SK-N-SH (cell line): ENCODE results near the gene MRPS23. TPM values are rescaled to one million over a fixed set of nuclear protein-coding genes. Genes with fewer than 3 reads are reported as not detected.

Experiments used
- CTCF ChIA-PET: fragments of 300-600, 350-600 bp; formaldehyde crosslinking; extraction: SDS; loops from one replicate; lab custom pipeline; 2021; lab: Yijun Ruan, JAX
- POLR2A ChIA-PET: fragments of 350-600 bp; sonication (Branson Sonifier 250); formaldehyde crosslinking; extraction: SDS; loops from one replicate; lab custom pipeline; 2020; ENCODE audit warnings: antibody characterized with exemption, inconsistent platforms; lab: Yijun Ruan, JAX
- DNase-seq: peaks from one replicate; pipeline ENCODE4 v3.0.0; 2012
- H2AFZ ChIP-seq: fragments of 200-600 bp; sonication (generic); 2 replicates; pipeline ENCODE4 v1.8.1; 2016; ENCODE audit warnings: antibody characterized with exemption, mild to moderate bottlenecking, low read depth
- H3F3A ChIP-seq: fragments of 200-600 bp; sonication (generic); replicated peaks from 2 replicates; pipeline ENCODE3; 2016; ENCODE audit warnings: antibody characterized with exemption, mild to moderate bottlenecking; ENCODE audit not compliant: insufficient read depth
- H3K27ac ChIP-seq, 2 experiments: fragments of 200-500 bp in 1 of 2; fragments of 200-600 bp in 1 of 2; sonication (Bioruptor generic) in 1 of 2; sonication (generic), shearing (Covaris generic) in 1 of 2; 2 replicates each; pipeline versions ENCODE4 v1.5.1 to v1.6.1; 2014 to 2016; ENCODE audit warnings: low read depth in 2 of 2, inconsistent platforms in 1 of 2, low read length in 1 of 2, mild to moderate bottlenecking in 1 of 2, mixed read lengths in 1 of 2
- H3K27me3 ChIP-seq: fragments of 200-600 bp; sonication (generic), shearing (Covaris generic); 2 replicates; pipeline ENCODE4 v1.6.1; 2016; ENCODE audit warnings: mixed run types; ENCODE audit not compliant: insufficient read depth
- H3K36me3 ChIP-seq, 2 experiments: fragments of 200-500 bp in 1 of 2; fragments of 200-600 bp in 1 of 2; sonication (Bioruptor generic) in 1 of 2; sonication (generic) in 1 of 2; replicated peaks in 1 of 2; 2 replicates each; pipeline versions ENCODE3 to v1.5.1; 2014 to 2016; ENCODE audit warnings: low read length in 1 of 2, mild to moderate bottlenecking in 1 of 2; ENCODE audit not compliant: insufficient read depth in 2 of 2, control insufficient read depth in 1 of 2
- H3K4me1 ChIP-seq, 2 experiments: fragments of 200-500 bp in 1 of 2; fragments of 200-600 bp in 1 of 2; sonication (Bioruptor generic) in 1 of 2; sonication (generic), shearing (Covaris generic) in 1 of 2; 2 replicates each; pipeline versions ENCODE4 v1.5.1 to v1.6.1; 2014 to 2016; ENCODE audit warnings: low read depth in 1 of 2, low read length in 1 of 2, mixed run types in 1 of 2; ENCODE audit not compliant: insufficient read depth in 2 of 2, control insufficient read depth in 1 of 2
- H3K4me2 ChIP-seq: fragments of 200-600 bp; sonication (generic), shearing (Covaris generic); 2 replicates; pipeline ENCODE4 v1.6.1; 2017; ENCODE audit warnings: mixed run types
- H3K4me3 ChIP-seq, 2 experiments: fragments of 200-500 bp in 1 of 2; fragments of 200-600 bp in 1 of 2; sonication (Bioruptor generic) in 1 of 2; sonication (generic), shearing (Covaris generic) in 1 of 2; 2 replicates each; pipeline versions ENCODE4 v1.5.1 to v1.8.1; 2014 to 2016; ENCODE audit warnings: low read depth in 2 of 2, inconsistent platforms in 1 of 2, low read length in 1 of 2, mild to moderate bottlenecking in 1 of 2, mixed read lengths in 1 of 2, moderate library complexity in 1 of 2
- H3K79me2 ChIP-seq: fragments of 200-600 bp; sonication (generic); 2 replicates; pipeline ENCODE4 v1.8.1; 2017; ENCODE audit warnings: mild to moderate bottlenecking; ENCODE audit not compliant: insufficient read depth
- H3K9ac ChIP-seq: fragments of 200-600 bp; sonication (generic); 2 replicates; pipeline ENCODE4 v1.6.1; 2017; ENCODE audit warnings: mixed run types
- H3K9me2 ChIP-seq: fragments of 200-600 bp; sonication (generic); 2 replicates; pipeline ENCODE4 v1.6.1; 2017; ENCODE audit warnings: mixed run types
- H3K9me3 ChIP-seq: fragments of 200-600 bp; sonication (generic); 2 replicates; pipeline ENCODE4 v1.6.1; 2017; ENCODE audit warnings: mixed run types, mild to moderate bottlenecking, moderate library complexity
- H4K20me1 ChIP-seq: fragments of 200-600 bp; sonication (generic); 2 replicates; pipeline ENCODE4 v1.6.1; 2017; ENCODE audit warnings: mild to moderate bottlenecking, mixed run types; ENCODE audit not compliant: insufficient read depth
- ELF1 ChIP-seq: IDR thresholded peaks from 2 replicates; pipeline ENCODE4 v1.4.0; 2012
- EP300 ChIP-seq, 2 experiments: IDR thresholded peaks; 2 replicates each; pipeline versions ENCODE4 v1.4.0 to v1.6.1; 2012; ENCODE audit warnings: borderline replicate concordance in 1 of 2, low read depth in 1 of 2, low read length in 1 of 2
- FOXM1 ChIP-seq: IDR thresholded peaks from 2 replicates; pipeline ENCODE4 v1.4.0; 2012; ENCODE audit warnings: low read depth, mild to moderate bottlenecking
- JUND ChIP-seq: IDR thresholded peaks from 2 replicates; pipeline ENCODE4 v1.4.0; 2012
- MEF2A ChIP-seq: IDR thresholded peaks from 2 replicates; pipeline ENCODE4 v1.4.0; 2012; ENCODE audit warnings: low read depth, borderline replicate concordance
- MXI1 ChIP-seq: IDR thresholded peaks from 2 replicates; pipeline ENCODE4 v1.6.1; 2012; ENCODE audit warnings: mild to moderate bottlenecking, low read depth, low read length, improper control_type of control experiment
- NRF1 ChIP-seq: IDR thresholded peaks from 2 replicates; pipeline ENCODE4 v1.6.1; 2012; ENCODE audit warnings: low read depth, mild to moderate bottlenecking, low read length
- POLR2AphosphoS5 ChIP-seq: IDR thresholded peaks from 2 replicates; pipeline ENCODE4 v1.6.1; 2012; ENCODE audit warnings: low read depth, low read length
- RAD21 ChIP-seq: IDR thresholded peaks from 2 replicates; pipeline ENCODE4 v1.6.1; 2012; ENCODE audit warnings: mild to moderate bottlenecking, low read length
- TAF1 ChIP-seq: IDR thresholded peaks from 2 replicates; pipeline ENCODE4 v1.6.1; 2012; ENCODE audit warnings: low read depth, mild to moderate bottlenecking, low read length, moderate library complexity, borderline replicate concordance
- YY1 ChIP-seq: IDR thresholded peaks from 2 replicates; pipeline ENCODE4 v1.4.0; 2012; ENCODE audit warnings: low read depth, mild to moderate bottlenecking
- WGBS: methylation state at CpG from one replicate; pipeline ENCODE4 v1.1.6; 2017; ENCODE audit warnings: low lambda C conversion rate; 5-methylcytosine and 5-hydroxymethylcytosine counted together
- polyA plus RNA-seq, 3 experiments: library from polyadenylated mRNA; depleted of rRNA; stranded (reverse); fragments of >200 nt; gene quantifications; 2 replicates each; pipeline ENCODE4 v1.2.3, GENCODE V29; 2012
- TF ChIP-seq, protein P1 (sequence below): fragments of 150-350 bp; IDR thresholded peaks from 2 replicates; pipeline ENCODE4 v1.6.1; 2016; ENCODE audit warnings: mild to moderate bottlenecking, low read depth, low read length
- TF ChIP-seq, protein P2 (sequence below): IDR thresholded peaks from 2 replicates; pipeline ENCODE4 v1.4.0; 2012; ENCODE audit warnings: low read depth, borderline replicate concordance
- TF ChIP-seq, protein P3 (sequence below): fragments of 150-350 bp; IDR thresholded peaks from 2 replicates; pipeline ENCODE4 v1.6.1; 2017; ENCODE audit warnings: antibody characterized with exemption, low read length, low read depth, borderline replicate concordance
- TF ChIP-seq, protein P4 (sequence below): IDR thresholded peaks from 2 replicates; pipeline ENCODE4; 2012

MRPS23 gene
- polyA plus RNA-seq, 1 of the 3 experiments (the other 2 are of a cell fraction) = 105 TPM

DNA sequence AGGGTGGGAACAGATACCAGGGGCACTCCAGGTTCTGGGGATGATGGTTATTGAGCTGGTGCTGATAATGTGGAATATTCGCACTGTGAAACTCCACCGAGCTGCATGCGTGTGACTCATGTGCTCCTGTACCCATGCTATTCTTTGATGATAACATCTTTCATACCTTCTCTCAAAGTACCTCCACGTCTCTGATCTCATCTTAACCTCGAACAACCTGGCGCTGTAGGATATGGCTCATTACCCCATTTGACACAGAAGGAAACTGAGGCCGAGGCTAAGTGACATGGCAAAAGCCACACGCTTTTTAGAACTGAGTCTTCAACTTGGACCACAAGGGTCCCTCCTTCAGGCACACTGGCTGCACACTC is 30.2 kb upstream of the MRPS23 start:
- 60% methylated on average over 8 of the region's 8 CpGs for WGBS
- peak overlapping the region; percentile 53 for H3K4me2 ChIP-seq
- H3K9ac ChIP-seq = peak overlapping the region; percentile 61
- H3K4me1 ChIP-seq = peaks cover 32 to 56% of the 10 kb centered on the region in 2 experiments
- no peak for DNase-seq
- H3K36me3 ChIP-seq = peaks cover 15 to 21% of the 10 kb centered on the region in 2 experiments
- H3F3A ChIP-seq = peaks cover 47% of the 10 kb centered on the region
- no peaks in the 10 kb centered on the region for H3K9me3 ChIP-seq
- H3K9me2 ChIP-seq = no peaks in the 10 kb centered on the region
- no peaks in the 10 kb centered on the region for H4K20me1 ChIP-seq
- H3K27ac ChIP-seq = peak overlapping the region; percentile 72 to 100
- no peaks in the 10 kb centered on the region for H3K27me3 ChIP-seq
- ChIA-PET CTCF (interaction anchor here (1.0 to 7.3 kb wide), 8 partner anchors 8 to 119 kb away, joined by 3 to 57 read pairs (median 4); no protein-coding TSS in a partner anchor), POLR2A (no interaction called here)
- H3K4me3 ChIP-seq = no peak overlapping the region
- H2AFZ ChIP-seq = no peak overlapping the region
- peaks cover 40% of the 10 kb centered on the region for H3K79me2 ChIP-seq
- no peak for TF ChIP-seq POLR2AphosphoS5
- TF ChIP-seq, protein P1, sequence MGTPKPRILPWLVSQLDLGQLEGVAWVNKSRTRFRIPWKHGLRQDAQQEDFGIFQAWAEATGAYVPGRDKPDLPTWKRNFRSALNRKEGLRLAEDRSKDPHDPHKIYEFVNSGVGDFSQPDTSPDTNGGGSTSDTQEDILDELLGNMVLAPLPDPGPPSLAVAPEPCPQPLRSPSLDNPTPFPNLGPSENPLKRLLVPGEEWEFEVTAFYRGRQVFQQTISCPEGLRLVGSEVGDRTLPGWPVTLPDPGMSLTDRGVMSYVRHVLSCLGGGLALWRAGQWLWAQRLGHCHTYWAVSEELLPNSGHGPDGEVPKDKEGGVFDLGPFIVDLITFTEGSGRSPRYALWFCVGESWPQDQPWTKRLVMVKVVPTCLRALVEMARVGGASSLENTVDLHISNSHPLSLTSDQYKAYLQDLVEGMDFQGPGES = no peak

DNA sequence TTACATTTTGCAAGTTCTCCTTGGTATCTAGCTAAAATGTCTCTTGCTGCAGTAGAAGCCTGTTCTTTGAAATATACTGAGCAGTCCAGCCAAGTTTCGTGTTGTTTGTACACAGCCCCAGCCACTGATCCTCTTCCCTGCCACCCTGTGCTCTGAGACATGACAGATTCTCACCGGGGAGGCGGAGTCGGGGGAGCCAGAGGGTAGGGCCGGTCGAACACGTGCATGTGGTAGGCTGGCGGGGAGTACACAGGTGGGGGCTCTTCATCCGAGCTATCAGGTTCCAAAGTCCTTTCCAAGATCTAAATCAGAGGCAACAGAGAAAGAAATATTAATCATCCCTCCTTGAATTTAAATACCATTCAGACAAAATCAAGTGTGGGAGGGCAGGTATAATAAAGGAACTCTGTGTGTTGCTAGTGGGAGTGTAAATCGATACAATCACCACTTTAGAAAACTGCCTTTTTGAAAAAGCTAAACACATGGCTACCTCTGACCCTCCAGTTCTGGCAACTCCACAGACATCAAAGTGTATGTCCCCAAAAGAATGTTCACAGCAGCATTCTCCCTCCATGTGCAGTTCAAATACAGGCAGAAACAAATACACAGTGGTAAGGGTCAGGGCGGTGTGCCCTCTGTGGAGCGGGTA is 29.7 kb upstream of the MRPS23 start:
- Histone ChIP-seq H3K36me3 (peaks cover 9 to 18% of the 10 kb centered on the region in 2 experiments), H3K4me1 (peaks cover 36 to 59% of the 10 kb centered on the region in 2 experiments), H4K20me1 (no peaks in the 10 kb centered on the region), H3K9me2 (no peaks in the 10 kb centered on the region), H3F3A (peaks cover 50% of the 10 kb centered on the region)
- CTCF ChIA-PET = interaction anchor here (0.6 to 7.3 kb wide), 12 partner anchors 8 to 281 kb away, joined by 3 to 57 read pairs (median 4); no protein-coding TSS in a partner anchor
- TF ChIP-seq RAD21 = no peak
- TF ChIP-seq NRF1 = no peak
- peak in 1 of 2 experiments; percentile 9; a peak in 1 of 4 replicates for TF ChIP-seq EP300 (IDR thresholded peaks at IDR 0.05; ENCODE audit: borderline replicate concordance in 1 of 2, low read depth in 1 of 2, low read length in 1 of 2)
- 0 out of 2 replicates have a peak, but pooled peaks have one; percentile 1 for TF ChIP-seq FOXM1
- TF ChIP-seq YY1 = no peak
- TF ChIP-seq, all 33 proteins: peak for 2
- Histone ChIP-seq H3K9ac (peak overlapping the region; percentile 61), H3K4me3 (no peak overlapping the region), H3K9me3 (no peaks in the 10 kb centered on the region), H3K79me2 (peaks cover 36% of the 10 kb centered on the region; the same call in 1 of the 2 replicates), H3K27ac (peak overlapping the region; percentile 72 to 100), H3K4me2 (peak overlapping the region; percentile 53), H3K27me3 (no peaks in the 10 kb centered on the region), H2AFZ (no peak overlapping the region)
- POLR2A ChIA-PET = no interaction called here
- no peak for DNase-seq
- 52% methylated on average over 12 of the region's 12 CpGs for WGBS

DNA sequence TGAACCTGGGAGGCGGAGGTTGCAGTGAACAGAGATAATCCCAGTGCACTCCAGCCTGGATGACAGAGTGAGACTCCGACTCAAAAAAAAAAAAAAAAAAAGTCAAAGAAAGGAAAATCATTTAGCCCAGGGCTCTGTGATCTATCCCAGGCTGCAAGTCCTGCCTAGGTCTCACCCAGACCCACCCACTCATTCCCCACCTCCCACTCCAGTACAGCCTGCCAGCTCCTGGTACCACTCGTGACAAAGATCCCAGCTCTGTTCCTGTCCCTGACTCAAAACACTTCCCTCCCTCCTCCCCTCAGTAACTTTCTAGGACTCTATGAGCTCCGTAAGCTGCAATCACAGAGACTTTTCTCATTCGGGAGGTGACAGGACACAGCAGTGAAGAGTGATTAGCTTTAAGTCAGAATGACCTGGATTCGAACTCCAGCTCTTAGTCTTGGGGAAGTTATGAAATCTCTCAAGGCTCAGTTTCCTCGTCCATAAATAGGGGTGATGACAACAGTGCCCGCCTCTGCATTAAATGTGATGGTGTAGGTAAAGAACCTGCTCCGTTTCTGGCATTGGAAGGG is 28.0 kb upstream of the MRPS23 start:
- H4K20me1 ChIP-seq = no peaks in the 10 kb centered on the region
- peaks cover 7 to 9% of the 10 kb centered on the region in 2 experiments for H3K36me3 ChIP-seq
- CTCF ChIA-PET = interaction anchor here (1.2 to 7.3 kb wide), 10 partner anchors 9 to 235 kb away, joined by 3 to 57 read pairs (median 5); no protein-coding TSS in a partner anchor
- DNase-seq = no peak
- H3F3A ChIP-seq = peaks cover 58% of the 10 kb centered on the region
- H3K9me2 ChIP-seq = no peaks in the 10 kb centered on the region
- H3K4me1 ChIP-seq = peaks cover 44 to 75% of the 10 kb centered on the region in 2 experiments
- no peak overlapping the region for H2AFZ ChIP-seq
- H3K27ac ChIP-seq = peak overlapping the region; percentile 6 to 100; a peak in 3 of 4 replicates
- H3K9me3 ChIP-seq = no peaks in the 10 kb centered on the region
- POLR2A ChIA-PET = no interaction called here
- H3K4me3 ChIP-seq = no peak overlapping the region
- H3K79me2 ChIP-seq = peaks cover 35% of the 10 kb centered on the region
- H3K4me2 ChIP-seq = no peak overlapping the region
- no peaks in the 10 kb centered on the region for H3K27me3 ChIP-seq
- WGBS = 85% methylated on average over 9 of the region's 9 CpGs
- no peak overlapping the region for H3K9ac ChIP-seq
- TF ChIP-seq JUND (no peak), ELF1 (no peak), MEF2A (no peak), TAF1 (no peak), FOXM1 (no peak), MXI1 (no peak)
- TF ChIP-seq, protein P2, sequence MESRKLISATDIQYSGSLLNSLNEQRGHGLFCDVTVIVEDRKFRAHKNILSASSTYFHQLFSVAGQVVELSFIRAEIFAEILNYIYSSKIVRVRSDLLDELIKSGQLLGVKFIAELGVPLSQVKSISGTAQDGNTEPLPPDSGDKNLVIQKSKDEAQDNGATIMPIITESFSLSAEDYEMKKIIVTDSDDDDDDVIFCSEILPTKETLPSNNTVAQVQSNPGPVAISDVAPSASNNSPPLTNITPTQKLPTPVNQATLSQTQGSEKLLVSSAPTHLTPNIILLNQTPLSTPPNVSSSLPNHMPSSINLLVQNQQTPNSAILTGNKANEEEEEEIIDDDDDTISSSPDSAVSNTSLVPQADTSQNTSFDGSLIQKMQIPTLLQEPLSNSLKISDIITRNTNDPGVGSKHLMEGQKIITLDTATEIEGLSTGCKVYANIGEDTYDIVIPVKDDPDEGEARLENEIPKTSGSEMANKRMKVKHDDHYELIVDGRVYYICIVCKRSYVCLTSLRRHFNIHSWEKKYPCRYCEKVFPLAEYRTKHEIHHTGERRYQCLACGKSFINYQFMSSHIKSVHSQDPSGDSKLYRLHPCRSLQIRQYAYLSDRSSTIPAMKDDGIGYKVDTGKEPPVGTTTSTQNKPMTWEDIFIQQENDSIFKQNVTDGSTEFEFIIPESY = no peak
- TF ChIP-seq, protein P3, sequence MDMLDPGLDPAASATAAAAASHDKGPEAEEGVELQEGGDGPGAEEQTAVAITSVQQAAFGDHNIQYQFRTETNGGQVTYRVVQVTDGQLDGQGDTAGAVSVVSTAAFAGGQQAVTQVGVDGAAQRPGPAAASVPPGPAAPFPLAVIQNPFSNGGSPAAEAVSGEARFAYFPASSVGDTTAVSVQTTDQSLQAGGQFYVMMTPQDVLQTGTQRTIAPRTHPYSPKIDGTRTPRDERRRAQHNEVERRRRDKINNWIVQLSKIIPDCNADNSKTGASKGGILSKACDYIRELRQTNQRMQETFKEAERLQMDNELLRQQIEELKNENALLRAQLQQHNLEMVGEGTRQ = no peak
- TF ChIP-seq, protein P4, sequence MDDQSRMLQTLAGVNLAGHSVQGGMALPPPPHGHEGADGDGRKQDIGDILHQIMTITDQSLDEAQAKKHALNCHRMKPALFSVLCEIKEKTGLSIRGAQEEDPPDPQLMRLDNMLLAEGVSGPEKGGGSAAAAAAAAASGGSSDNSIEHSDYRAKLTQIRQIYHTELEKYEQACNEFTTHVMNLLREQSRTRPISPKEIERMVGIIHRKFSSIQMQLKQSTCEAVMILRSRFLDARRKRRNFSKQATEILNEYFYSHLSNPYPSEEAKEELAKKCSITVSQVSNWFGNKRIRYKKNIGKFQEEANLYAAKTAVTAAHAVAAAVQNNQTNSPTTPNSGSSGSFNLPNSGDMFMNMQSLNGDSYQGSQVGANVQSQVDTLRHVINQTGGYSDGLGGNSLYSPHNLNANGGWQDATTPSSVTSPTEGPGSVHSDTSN = no peak
